Skeletal muscle satellite cell (primary cell): ENCODE data around the gene ATG2B.

Source experiments
- H3K27me3 ChIP-seq: 2 replicates; pipeline ENCODE4 v1.7.0; 2013; ENCODE audit warnings: low read length; ENCODE audit not compliant: control insufficient read depth, insufficient read depth
- H3K36me3 ChIP-seq: 2 replicates; pipeline ENCODE4 v1.7.0; 2013; ENCODE audit warnings: mild to moderate bottlenecking, control low read depth, low read length; ENCODE audit not compliant: insufficient read depth
- H3K4me1 ChIP-seq: 2 replicates; pipeline ENCODE4 v1.7.0; 2013; ENCODE audit warnings: low read length; ENCODE audit not compliant: control insufficient read depth, insufficient read depth
- H3K4me2 ChIP-seq: 2 replicates; pipeline ENCODE4 v1.7.0; 2013; ENCODE audit warnings: mild to moderate bottlenecking, low read length
- H3K4me3 ChIP-seq: 2 replicates; pipeline ENCODE4 v1.7.0; 2013; ENCODE audit warnings: low read length
- H3K9ac ChIP-seq: 2 replicates; pipeline ENCODE4 v1.7.0; 2013; ENCODE audit warnings: mild to moderate bottlenecking, low read depth, low read length, moderate library complexity
- H3K9me3 ChIP-seq: replicated peaks from 2 replicates; pipeline ENCODE4 v1.7.0; 2013; ENCODE audit warnings: mild to moderate bottlenecking, control low read depth, low read length

ATG2B gene

DNA sequence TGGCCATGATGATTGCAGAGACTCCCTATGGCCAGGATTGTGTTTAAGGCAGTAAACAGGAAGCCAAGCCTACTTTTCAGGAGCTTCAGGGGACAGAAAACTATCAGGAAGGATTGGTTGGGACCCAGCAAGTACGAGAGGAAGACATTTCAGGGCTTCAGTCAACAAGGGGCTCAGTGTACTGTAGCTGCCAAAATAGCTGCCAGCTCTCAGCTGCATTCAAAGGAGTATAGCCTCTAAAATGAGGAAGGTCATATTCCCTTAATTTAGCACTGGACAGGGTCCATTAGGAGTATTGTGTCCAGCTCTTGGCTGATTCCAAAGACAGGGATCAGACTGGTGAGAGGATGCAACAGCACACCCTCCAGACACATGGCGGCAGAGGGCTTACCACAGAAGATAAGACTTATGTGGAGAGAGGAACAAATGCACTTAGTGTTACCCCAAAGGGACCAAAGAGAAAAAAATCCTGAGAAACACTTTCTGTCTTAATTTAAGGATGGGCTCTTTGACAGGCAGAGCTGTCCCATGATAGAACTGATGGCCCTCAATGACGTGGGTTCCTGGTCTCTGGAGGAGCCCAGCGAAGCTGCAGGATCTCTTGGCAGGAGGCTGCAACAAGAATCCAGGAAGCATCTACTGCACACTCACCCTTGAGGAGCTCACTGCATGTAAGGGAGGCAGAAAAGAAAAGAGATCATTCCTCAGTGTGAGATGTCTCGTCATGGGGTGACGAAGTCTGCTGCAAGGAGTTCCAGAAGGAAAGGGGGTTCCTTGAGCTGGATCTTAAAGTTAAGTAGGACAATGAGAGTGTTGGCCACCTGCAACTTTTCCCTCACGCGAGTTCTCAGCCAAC lies 92.3 kb downstream of the ATG2B start:
- Histone ChIP-seq H3K4me3 (no peak overlapping the region), H3K4me2 (no peak overlapping the region), H3K9ac (no peak overlapping the region), H3K27me3 (no peaks in the 10 kb centered on the region), H3K9me3 (no peaks in the 10 kb centered on the region), H3K36me3 (no peaks in the 10 kb centered on the region), H3K4me1 (peaks cover 46% of the 10 kb centered on the region)

DNA sequence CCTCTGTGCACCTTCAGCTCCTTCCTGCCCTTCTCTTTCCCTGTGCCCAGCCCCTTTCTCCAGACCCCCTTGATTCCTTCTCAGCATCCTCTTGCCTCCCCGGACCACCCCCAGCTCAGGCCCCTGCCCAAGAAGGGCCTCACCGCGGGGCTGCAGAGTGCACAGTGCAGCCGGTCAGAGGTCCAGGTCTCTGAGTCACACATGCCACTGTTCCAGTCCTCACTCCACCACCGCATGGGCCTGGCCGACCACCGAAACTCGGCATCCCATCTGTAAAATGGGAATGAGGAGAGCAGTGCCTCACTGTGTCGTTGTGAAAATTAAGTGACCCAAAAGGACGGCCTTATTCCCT lies 93.8 kb downstream of the ATG2B start:
- H3K27me3 ChIP-seq: no peaks in the 10 kb centered on the region
- peak overlapping the region; percentile 64 for H3K4me2 ChIP-seq
- H3K36me3 ChIP-seq: no peaks in the 10 kb centered on the region
- peak overlapping the region; percentile 34 for H3K9ac ChIP-seq
- H3K4me3 ChIP-seq: peak overlapping the region; percentile 23
- H3K9me3 ChIP-seq: no peaks in the 10 kb centered on the region
- peaks cover 34% of the 10 kb centered on the region for H3K4me1 ChIP-seq

DNA sequence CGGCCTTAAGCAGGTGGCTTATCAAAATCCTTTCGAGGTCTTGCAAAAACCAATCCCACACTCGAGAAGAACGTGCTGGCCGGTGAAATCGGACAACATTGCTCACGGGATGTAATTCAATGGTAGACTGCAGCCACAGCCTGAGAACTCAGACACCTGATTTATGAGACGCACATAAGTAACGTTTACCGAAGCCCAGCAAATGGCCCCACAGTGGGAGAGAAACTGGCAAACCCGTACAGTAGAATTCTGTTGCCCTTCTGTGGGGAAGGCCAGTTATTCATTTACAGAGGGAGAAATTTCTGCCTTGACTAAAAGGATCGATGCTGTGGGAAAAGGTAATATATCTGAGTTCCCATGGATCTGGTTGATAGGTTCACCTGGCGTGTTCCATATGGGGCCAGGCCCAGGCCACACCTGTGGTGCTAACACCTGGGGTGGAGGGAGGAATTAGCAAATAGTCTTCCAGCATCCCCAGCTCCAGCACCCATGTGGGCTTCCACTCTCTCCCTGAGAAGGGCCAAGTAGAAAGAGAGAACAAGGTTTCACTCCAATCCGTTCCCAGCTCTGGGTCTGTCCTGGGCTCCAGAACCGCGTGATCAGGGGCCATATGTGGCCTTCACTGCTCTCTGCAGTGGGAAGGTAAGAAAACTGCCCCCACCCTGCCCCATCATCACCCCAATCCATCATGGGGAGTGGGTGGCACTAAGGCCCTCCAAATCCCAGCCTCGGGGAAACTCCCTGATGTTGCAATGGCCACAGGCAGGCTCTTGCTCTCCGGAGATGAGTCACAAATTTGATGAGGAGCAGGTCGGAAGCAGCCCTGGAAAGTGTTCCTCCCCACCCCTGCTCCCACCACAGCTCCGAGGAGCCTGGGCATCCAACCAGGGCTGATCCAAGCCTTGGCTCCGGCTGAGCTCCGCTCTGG lies 94.4 kb downstream of the ATG2B start:
- Histone ChIP-seq H3K9me3 (no peaks in the 10 kb centered on the region), H3K4me2 (peak overlapping the region; percentile 64), H3K4me1 (peaks cover 34% of the 10 kb centered on the region), H3K36me3 (peaks cover 2% of the 10 kb centered on the region), H3K4me3 (peak overlapping the region; percentile 23), H3K9ac (peak overlapping the region; percentile 34), H3K27me3 (no peaks in the 10 kb centered on the region)

DNA sequence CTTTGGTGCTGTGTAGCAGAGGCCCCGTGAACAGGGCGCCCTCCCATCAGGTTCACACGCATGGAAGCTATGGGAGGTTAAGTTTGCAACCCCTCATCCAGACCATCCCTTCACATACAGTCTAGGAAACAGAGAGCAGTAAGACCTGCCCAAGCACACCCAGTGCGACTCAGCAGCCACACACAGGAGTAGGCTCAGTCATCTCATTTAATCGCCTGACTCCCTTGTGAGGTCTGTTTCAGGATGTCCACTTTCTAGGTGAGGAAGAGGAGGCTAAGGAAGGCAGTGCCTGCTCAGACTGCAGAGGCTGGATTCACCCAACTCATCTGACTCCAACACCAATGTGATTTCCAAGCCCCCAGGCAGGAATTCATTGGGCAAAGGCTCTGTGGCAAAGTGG lies 95.2 kb downstream of the ATG2B start:
- H3K4me1 ChIP-seq: peaks cover 30% of the 10 kb centered on the region
- no peak overlapping the region for H3K4me3 ChIP-seq
- no peak overlapping the region for H3K4me2 ChIP-seq
- peaks cover 7% of the 10 kb centered on the region for H3K36me3 ChIP-seq
- H3K9ac ChIP-seq: no peak overlapping the region
- no peaks in the 10 kb centered on the region for H3K9me3 ChIP-seq
- no peaks in the 10 kb centered on the region for H3K27me3 ChIP-seq

DNA sequence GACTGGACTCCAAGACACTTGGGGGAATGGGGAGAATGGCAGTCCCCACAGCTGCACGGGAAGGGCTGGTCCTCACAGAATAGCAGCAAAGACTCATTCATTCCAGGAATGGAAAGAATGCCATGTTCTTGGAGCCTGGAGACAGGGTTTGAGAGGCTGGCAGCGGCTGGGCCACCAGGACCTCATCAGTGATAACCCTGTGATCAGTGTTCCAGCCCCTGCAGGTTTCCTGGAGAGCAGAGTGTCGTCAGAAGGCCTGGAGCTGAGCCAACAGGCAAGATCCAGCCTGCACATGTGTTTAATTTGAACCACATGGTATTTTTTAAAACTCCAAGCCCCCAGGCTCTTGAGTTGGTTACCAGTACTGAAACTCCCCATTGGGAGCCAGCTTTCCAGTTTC lies 95.8 kb downstream of the ATG2B start:
- Histone ChIP-seq H3K27me3 (no peaks in the 10 kb centered on the region), H3K36me3 (peaks cover 7% of the 10 kb centered on the region), H3K9me3 (no peaks in the 10 kb centered on the region), H3K4me1 (peaks cover 30% of the 10 kb centered on the region), H3K4me2 (no peak overlapping the region), H3K4me3 (no peak overlapping the region), H3K9ac (no peak overlapping the region)

DNA sequence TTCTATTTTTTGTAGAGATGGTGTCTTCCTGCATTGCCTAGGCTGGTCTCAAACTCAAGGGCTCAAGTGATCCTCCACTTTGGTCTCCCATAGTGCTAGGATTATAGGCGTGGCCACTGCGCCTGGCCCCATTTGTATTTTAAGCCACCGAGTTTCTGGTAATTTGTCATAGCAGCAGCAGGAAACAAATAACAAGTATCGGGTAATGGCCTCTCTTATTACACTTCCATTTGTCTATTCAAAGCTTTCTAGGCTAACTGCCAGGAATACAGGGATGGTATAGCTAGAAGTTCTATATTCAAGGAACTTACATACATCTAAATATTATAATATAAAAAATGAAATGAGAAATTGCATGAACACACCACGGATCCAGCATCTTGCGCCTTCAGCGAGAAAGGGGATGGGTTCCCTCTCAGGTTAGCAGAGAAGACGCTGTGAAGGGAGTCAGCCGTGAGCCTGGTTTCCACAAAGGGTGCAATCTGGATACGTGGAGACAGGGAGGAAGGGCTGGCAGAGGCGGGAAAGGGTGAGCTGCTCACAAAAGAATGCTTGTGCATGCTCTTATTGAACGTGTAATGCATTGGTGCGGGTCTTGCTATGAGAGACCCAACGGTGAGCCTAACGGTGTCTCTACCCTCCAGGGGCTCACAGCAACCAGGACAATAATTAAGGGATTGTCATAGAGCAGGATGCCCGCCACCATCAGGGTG lies 97.6 kb downstream of the ATG2B start:
- H3K9ac ChIP-seq: no peak overlapping the region
- H3K4me1 ChIP-seq: peaks cover 48% of the 10 kb centered on the region
- H3K27me3 ChIP-seq: no peaks in the 10 kb centered on the region
- H3K36me3 ChIP-seq: peaks cover 7% of the 10 kb centered on the region
- no peak overlapping the region for H3K4me3 ChIP-seq
- H3K9me3 ChIP-seq: no peaks in the 10 kb centered on the region
- H3K4me2 ChIP-seq: no peak overlapping the region

DNA sequence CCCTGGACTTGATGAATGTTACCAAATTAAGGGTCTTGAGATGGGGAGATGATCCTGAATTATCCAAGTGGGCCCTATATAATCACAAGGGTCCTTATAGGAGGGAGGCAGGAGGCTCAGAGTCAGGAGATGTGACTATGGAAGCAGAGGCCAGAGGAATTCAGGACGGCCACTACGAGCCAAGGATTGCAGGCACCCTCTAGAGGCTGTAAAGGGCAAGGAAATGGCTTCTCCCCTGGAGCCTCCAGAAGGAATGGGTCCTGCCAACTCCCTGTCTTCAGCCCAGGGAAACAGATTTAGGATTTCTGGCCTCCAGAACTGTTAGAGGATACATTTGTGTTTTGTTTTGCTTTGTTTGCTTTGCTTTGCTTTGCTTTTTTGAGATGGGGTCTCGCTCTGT lies 98.3 kb downstream of the ATG2B start:
- no peaks in the 10 kb centered on the region for H3K9me3 ChIP-seq
- no peak overlapping the region for H3K4me2 ChIP-seq
- H3K36me3 ChIP-seq: peaks cover 7% of the 10 kb centered on the region
- no peak overlapping the region for H3K9ac ChIP-seq
- H3K4me1 ChIP-seq: peaks cover 54% of the 10 kb centered on the region
- H3K27me3 ChIP-seq: no peaks in the 10 kb centered on the region
- H3K4me3 ChIP-seq: no peak overlapping the region

DNA sequence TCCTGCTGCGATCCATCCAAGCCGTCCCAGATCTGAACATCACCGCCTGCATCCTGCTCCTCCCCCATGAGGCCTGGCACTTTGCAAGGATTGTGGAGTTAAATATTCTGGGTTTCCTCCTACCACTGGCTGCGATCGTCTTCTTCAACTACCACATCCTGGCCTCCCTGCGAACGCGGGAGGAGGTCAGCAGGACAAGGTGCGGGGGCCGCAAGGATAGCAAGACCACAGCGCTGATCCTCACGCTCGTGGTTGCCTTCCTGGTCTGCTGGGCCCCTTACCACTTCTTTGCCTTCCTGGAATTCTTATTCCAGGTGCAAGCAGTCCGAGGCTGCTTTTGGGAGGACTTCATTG lies 99.0 kb downstream of the ATG2B start:
- Histone ChIP-seq H3K9ac (no peak overlapping the region), H3K4me3 (no peak overlapping the region), H3K4me2 (no peak overlapping the region), H3K27me3 (no peaks in the 10 kb centered on the region), H3K36me3 (peaks cover 7% of the 10 kb centered on the region), H3K9me3 (no peaks in the 10 kb centered on the region), H3K4me1 (peaks cover 49% of the 10 kb centered on the region)

DNA sequence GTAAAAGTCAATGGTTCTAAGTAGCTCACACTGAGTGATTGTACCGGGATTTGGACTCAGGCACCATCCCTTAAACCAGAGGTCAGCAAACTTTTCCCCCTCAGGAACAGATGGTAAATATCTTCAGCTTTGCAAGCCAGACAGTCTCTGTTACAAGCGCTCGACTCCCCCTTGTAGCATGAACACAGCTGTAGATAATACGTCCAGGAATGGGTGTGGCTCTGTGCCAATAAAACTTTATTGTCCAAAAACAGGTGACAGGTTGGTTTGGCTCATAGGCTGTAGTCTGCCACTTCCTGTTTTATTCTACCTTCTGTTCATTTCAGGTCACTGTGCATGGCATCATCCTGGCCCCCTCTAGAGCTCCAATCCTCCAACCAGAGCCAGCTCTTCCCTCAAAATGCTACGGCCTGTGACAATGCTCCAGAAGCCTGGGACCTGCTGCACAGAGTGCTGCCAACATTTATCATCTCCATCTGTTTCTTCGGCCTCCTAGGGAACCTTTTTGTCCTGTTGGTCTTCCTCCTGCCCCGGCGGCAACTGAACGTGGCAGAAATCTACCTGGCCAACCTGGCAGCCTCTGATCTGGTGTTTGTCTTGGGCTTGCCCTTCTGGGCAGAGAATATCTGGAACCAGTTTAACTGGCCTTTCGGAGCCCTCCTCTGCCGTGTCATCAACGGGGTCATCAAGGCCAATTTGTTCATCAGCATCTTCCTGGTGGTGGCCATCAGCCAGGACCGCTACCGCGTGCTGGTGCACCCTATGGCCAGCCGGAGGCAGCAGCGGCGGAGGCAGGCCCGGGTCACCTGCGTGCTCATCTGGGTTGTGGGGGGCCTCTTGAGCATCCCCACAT lies 99.6 kb downstream of the ATG2B start:
- peaks cover 7% of the 10 kb centered on the region for H3K36me3 ChIP-seq
- no peaks in the 10 kb centered on the region for H3K27me3 ChIP-seq
- H3K4me2 ChIP-seq: no peak overlapping the region
- H3K4me1 ChIP-seq: peaks cover 43% of the 10 kb centered on the region
- no peak overlapping the region for H3K9ac ChIP-seq
- H3K9me3 ChIP-seq: no peaks in the 10 kb centered on the region
- H3K4me3 ChIP-seq: no peak overlapping the region

DNA sequence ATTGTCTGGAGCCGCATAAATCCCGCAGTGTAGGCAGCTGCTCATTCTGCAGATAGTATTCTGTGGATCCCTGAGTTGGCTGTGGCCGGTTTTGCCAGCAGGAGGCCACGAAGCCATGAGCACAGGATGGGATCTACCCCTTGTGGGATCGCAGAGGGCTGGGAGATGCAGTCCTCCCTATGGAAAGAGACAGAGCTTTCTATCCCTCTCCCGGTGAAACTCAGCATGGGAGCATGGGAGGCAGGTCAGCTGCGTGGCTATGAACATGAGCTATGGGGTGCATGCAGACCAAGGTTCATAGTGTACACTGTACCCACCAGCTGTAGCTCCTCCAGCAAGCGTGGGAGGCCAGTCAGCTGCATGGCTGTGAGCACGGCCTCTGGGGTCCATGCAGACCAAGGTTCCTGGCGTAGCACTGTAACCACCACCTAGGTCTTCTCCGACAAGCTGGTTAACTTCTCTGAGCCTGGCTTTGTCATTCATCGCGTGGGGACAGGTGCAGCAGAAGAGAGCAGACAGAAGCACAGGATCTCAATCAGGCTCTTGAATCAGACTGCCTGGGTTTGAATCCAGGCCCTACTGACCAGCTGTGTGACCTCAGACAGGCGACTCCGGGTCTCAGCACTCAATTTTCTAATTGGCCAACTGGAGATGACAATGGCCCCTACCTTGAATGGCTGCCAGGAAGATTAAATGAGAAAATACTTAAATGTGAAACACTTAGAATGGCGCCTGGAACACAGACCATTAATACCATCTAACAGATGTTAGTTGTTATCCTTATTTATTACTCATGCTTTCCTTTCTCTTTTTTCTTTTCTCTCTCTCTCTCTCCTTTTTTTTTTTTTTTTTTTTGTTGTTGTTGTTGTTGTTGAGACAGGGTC lies 101.1 kb downstream of the ATG2B start:
- H3K4me1 ChIP-seq: peaks cover 29% of the 10 kb centered on the region
- H3K4me3 ChIP-seq: no peak overlapping the region
- H3K27me3 ChIP-seq: no peaks in the 10 kb centered on the region
- H3K9ac ChIP-seq: no peak overlapping the region
- no peak overlapping the region for H3K4me2 ChIP-seq
- peaks cover 7% of the 10 kb centered on the region for H3K36me3 ChIP-seq
- no peaks in the 10 kb centered on the region for H3K9me3 ChIP-seq
